ENCODE results near the gene GSTM5. TPM values are rescaled to one million over a fixed set of nuclear protein-coding genes. Genes with fewer than 3 reads are reported as not detected.

Gene GSTM5
- total RNA-seq, 4 donors from 2014 or later = 0.51 to 24.8 (median 22.3) TPM

GRCh38 chr1:109719337-109719837, 7.3 kb downstream of the GSTM5 start:
- no peak overlapping the region for H3K27ac ChIP-seq
- no peaks in the 10 kb centered on the region for H3K27me3 ChIP-seq
- no peak overlapping the region for H3K4me3 ChIP-seq
- no peaks in the 10 kb centered on the region for H3K9me3 ChIP-seq
- peaks cover 0 to 3% of the 10 kb centered on the region in 2 donors for H3K4me1 ChIP-seq
- DNase-seq = no peak
- intact Hi-C loops (cut with DNase I; ENCODE audit: low total_unique reads) = no loop called here
- TF ChIP-seq POLR2A (IDR thresholded peaks at IDR 0.05) (no peak), CTCF (IDR thresholded peaks at IDR 0.05) (no peak)
- H3K36me3 ChIP-seq = no peaks in the 10 kb centered on the region

GRCh38 chr1:109721042-109721441, 9.0 kb downstream of the GSTM5 start:
- no peak for DNase-seq
- Histone ChIP-seq H3K9me3 (no peaks in the 10 kb centered on the region), H3K27ac (no peak overlapping the region), H3K4me1 (peaks cover 0 to 3% of the 10 kb centered on the region in 2 donors), H3K4me3 (no peak overlapping the region), H3K27me3 (no peaks in the 10 kb centered on the region), H3K36me3 (no peaks in the 10 kb centered on the region)
- intact Hi-C loops (cut with DNase I; ENCODE audit: low total_unique reads) = no loop called here
- TF ChIP-seq CTCF (IDR thresholded peaks at IDR 0.05) (no peak), POLR2A (IDR thresholded peaks at IDR 0.05) (no peak)

GRCh38 chr1:109721971-109722370, 9.9 kb downstream of the GSTM5 start:
- Histone ChIP-seq H3K4me3 (no peak overlapping the region), H3K36me3 (no peaks in the 10 kb centered on the region), H3K27me3 (no peaks in the 10 kb centered on the region), H3K27ac (no peak overlapping the region), H3K4me1 (no peaks in the 10 kb centered on the region), H3K9me3 (no peaks in the 10 kb centered on the region)
- no peak for DNase-seq
- intact Hi-C loops (cut with DNase I; ENCODE audit: low total_unique reads) = no loop called here
- TF ChIP-seq POLR2A (IDR thresholded peaks at IDR 0.05) (no peak), CTCF (IDR thresholded peaks at IDR 0.05) (no peak)

GRCh38 chr1:109722908-109723691, 11.0 kb downstream of the GSTM5 start:
- Histone ChIP-seq H3K36me3 (no peaks in the 10 kb centered on the region), H3K27me3 (no peaks in the 10 kb centered on the region), H3K4me3 (no peak overlapping the region), H3K4me1 (no peaks in the 10 kb centered on the region), H3K27ac (no peak overlapping the region), H3K9me3 (no peaks in the 10 kb centered on the region)
- no peak for TF ChIP-seq POLR2A (IDR thresholded peaks at IDR 0.05)
- TF ChIP-seq CTCF (IDR thresholded peaks at IDR 0.05) = no peak
- no peak for DNase-seq
- intact Hi-C loops (cut with DNase I; ENCODE audit: low total_unique reads) = no loop called here

- Histone ChIP-seq H3K4me3 (no peak overlapping the region), H3K27ac (no peak overlapping the region), H3K36me3 (no peaks in the 10 kb centered on the region), H3K9me3 (no peaks in the 10 kb centered on the region), H3K4me1 (no peaks in the 10 kb centered on the region), H3K27me3 (no peaks in the 10 kb centered on the region)
- TF ChIP-seq CTCF (IDR thresholded peaks at IDR 0.05) (no peak), POLR2A (IDR thresholded peaks at IDR 0.05) (no peak)
- no peak for DNase-seq
- intact Hi-C loops (cut with DNase I; ENCODE audit: low total_unique reads) = no loop called here
These were observed 12.9 kb downstream of the GSTM5 start for GRCh38 chr1:109724933-109725332.
